NCI-H1694 treated with DMSO at 0.1 percent for 48 hours (cell line): Measurements from ENCODE around the gene BPIFB6.

Experiments used
- DNase-seq: peaks from one replicate; lab custom pipeline; 2025; lab: John Stamatoyannopoulos, UW

The BPIFB6 gene

DNA sequence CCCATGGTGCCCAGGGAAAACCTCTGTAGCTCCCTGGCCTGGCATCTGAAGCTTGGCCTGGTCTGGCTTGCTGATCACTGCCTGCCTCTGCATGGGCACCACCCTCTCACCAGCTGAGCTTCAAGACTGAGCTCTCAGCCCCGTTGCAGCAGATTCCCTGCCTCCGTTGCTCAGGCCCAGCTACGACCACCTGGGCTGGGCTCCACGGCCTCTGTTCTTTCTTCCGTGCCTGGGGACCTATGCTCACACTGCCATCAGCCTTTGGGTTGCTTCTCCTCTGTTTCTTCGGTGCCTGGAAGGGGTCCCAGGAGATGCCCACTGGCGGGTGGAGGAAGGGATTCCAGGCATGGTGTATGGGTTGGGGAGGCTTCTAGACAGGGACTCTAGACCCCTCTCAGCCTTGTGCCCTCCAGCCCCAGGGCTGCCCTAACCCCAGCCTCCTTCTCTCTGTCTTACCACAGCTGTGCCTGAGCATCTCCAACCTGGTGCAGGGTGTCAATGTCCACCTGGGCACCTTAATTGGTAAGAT is 14.8 kb upstream of the BPIFB6 start:
- DNase-seq, result no peak

DNA sequence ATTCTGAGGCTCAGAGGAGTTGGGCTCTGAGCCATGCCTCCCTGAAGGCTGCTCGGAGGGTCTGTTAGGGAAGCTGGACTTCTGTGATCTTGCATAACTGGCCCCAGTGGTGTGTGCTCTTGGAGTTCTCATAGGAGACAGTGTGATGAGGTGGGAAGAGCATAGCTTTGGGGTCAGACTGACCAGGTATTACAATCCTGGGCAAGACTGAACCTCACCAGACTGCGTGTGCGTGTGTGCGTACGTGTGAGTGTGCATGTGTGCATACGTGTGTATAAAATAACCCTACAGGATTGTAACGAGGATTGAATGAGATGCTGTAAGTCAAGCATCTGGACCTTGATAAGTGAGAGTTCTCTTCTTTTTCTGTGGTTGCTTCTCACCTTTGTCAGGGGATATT is 13.9 kb upstream of the BPIFB6 start:
- DNase-seq, result no peak

DNA sequence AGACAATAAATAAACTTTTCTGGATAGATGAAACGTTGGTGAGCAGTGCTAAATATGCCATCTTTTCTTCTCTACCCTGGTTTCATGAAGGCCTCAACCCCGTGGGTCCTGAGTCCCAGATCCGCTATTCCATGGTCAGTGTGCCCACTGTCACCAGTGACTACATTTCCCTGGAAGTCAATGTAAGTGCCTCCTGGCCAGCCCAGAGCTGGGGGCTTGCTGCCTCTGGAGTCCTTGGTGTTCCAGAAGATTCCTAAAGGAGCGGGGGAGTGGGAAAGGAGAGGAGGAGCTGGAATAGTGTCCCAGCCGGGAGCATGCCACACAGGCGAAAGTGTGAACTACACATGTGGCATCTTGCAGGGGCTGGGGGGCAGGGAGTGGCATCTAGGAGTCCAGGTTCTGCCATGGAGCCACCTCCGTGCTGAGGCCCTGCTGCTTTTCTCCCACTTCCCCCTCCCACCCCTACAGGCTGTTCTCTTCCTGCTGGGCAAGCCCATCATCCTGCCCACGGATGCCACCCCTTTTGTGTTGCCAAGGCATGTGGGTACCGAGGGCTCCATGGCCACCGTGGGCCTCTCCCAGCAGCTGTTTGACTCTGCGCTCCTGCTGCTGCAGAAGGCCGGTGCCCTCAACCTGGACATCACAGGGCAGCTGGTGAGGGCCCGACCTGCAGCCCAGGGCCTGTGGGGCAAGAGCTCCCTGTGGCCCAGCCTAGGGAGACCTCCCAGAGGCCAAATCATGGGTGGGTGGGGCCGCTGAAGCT is 13.1 kb upstream of the BPIFB6 start:
- no peak for DNase-seq

DNA sequence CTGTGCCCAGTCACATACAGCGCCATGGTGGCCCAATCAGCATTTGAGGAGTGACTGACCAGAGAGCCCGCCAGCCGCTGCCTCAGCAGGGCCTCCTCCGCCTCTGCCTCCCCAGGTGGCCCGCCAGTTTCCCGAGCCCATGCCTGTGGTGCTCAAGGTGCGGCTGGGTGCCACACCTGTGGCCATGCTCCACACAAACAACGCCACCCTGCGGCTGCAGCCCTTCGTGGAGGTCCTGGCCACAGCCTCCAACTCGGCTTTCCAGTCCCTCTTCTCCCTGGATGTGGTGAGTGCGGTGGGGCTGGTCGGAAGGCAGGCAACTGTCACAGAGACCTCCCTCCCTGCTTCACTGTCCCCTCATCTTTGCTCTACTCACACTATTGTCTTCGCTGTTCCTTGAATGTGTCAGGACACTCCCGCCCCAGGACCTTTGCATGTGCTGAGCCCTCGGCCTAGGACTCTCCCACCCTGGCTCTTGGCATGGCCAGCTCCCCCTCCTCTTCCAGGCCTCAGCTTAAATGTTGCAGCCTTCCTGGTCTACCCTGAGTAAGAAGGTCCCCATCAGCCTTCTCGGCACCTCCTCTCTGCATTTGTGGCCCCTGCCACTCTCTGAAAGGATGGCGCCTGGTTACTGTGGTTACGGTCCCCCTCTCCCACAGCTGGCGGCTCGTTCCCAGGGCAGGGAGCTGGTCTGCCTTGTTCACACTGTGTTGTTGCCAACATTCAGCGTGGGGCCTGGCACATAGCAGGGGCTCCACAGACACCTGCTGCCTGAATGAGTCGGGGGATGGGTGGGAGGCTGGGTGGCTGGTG is 11.8 kb upstream of the BPIFB6 start:
- DNase-seq, result no peak

DNA sequence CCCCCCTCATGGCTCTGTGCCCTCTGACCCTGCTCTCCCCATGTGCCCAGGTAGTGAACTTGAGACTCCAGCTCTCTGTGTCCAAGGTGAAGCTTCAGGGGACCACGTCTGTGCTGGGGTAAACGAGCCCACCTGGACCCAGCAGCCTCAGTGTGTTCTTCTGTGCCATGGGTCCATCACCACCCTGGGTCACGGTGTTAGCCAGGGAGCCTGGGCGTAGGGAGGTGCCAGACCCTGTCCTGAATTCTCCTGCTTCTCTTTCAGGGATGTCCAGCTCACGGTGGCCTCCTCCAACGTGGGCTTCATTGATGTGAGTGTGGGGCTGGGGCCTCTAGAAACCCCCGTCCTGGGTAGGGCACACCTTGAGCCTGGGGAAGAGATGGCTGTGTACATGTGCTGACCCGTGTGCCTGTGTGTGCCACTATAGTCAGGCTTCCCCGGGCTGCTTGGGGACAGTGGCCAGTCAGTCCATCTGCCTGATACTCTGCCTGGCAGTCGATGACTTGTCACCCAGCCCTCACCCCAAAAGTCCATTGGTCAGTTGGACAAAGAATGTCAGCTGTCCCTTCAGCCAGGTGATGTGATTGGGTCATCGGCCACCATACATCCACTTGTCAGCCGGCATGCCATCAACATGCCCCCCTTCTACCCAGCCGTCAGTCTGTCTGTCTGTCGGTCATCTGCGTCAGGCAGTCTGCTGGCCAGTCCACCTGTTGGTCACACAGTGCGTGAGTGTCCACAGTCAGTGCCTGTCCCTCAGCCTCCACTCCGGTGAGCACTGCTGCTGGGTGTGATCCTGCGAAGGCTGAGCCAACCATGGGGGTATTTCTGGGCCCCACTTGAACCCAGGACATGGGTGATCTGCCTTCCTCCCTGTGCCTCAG is 10.9 kb upstream of the BPIFB6 start:
- no peak for DNase-seq

DNA sequence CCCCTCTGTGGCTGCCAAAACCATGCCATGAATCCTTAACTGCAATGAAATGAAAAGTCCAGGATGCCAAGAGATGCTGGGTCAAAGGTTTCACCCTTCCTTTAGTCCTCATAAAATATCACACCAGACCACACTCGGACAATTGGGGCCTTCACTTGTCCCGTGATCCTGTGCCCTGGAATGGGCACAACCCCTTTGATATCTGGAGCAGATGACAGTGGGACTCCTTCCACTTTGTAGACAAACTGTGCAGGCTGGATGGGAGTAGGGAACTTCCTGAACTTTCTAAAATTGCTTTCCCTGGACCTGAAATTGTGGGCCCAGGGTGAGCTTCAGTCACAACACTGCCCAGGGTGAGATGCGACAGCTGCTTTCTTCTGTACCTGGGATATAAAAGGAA is 9.6 kb upstream of the BPIFB6 start:
- no peak for DNase-seq

DNA sequence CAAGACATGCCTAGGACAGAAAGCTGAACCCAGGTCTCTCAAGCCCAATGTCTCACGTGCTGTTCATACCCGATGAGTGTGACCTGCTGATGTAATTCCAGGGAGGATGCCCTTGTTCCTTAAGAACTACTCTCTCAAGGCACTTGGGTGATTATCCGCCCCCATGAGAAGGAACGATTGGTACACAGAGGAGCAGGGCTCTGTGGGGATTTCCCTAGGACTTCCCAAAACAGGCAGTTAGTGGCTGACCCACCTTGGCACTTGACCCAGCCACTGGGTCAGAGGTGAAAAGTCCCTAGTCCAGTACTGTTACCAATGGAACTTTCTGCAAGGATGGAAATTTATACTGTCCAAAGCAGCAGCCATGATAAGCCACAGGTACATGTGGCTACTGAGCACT is 9.2 kb upstream of the BPIFB6 start:
- DNase-seq, result no peak

DNA sequence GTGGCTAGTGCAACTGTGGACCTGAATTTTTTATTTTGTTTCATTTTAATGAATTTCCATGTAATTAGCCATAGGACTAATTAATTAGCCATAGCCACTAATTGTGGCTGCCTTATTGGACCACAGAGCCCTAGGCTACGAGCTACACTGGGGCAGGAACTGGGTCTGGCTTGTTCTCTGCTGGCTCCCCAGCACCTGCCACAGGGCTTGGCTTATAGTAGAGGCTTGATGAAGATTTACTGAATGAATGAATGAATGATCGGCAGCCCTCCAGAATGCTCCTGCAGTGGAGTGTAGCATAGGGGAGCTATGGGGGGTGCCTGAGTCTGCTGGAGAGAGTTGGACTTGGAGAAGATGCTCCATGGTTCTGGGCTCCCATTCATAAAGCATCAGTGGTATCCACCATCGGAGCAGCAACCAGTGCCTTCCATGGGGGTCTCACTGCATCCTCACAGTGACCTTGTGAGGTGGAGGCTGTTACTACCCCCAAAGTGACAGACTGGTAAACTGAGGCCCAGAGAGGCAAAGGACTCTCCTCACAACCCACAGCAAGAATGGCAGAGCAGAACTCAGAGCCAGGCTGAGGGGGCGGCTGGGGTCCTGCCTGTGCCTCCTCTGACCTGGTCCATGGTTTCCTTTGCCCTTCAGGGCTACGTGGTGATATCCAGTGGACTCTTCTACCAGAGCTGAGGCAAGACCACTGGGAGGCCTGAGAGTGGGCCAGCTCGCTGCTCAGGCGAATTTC is 8.6 kb upstream of the BPIFB6 start:
- no peak for DNase-seq

DNA sequence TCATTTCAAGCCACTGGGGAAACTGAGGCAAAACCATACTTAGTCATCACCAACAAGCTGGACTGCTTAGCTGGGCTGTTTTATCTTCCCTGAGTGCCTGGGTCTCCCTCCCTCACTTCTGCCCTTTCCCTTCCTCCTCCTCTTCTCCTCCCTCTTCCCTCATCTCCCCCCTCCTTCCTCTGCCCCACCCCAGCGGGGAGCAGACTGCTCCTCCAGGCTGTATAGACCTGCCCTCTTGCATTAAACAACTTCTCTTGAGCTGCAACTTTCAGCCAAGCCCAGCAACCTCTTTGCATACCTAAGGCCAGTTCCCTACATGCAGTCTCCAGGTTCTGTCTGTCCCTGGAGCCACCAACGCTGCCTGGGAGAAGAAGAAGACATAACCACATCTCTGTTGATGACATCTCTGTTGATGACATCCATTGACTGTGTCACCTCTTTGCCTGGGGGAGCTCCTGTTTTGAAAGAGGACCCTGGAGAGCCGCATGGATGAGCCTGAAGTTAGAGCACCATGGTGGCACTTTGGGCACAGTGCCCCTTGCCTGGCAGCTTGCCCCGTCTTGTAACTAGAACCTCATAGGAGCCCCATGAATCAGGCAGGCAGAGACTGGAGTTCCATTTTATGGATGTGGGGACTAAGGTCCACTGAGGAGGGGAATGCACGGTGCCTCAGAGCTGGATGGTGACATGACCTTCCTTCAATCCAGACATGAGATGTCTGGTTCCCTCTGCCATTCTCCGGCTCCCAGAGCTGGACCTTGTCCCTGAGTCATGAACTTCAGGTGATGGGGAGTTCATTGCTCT is 7.8 kb upstream of the BPIFB6 start:
- DNase-seq, result no peak

DNA sequence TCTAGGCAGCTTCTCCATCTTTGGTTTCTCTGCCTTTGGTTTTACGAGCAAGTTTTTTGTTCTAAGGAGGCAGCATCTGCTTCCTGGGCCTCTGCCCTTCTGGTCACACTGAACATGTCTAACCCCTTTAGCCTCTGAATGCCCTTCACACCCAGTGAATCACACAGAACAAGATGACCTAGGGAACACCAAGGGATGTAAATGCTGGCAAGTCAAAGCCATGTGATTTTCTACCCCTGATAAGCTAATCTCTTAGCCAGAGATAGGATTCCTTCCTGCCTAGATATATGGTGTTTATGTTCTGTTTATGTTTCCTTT is 7.2 kb upstream of the BPIFB6 start:
- DNase-seq, result no peak

DNA sequence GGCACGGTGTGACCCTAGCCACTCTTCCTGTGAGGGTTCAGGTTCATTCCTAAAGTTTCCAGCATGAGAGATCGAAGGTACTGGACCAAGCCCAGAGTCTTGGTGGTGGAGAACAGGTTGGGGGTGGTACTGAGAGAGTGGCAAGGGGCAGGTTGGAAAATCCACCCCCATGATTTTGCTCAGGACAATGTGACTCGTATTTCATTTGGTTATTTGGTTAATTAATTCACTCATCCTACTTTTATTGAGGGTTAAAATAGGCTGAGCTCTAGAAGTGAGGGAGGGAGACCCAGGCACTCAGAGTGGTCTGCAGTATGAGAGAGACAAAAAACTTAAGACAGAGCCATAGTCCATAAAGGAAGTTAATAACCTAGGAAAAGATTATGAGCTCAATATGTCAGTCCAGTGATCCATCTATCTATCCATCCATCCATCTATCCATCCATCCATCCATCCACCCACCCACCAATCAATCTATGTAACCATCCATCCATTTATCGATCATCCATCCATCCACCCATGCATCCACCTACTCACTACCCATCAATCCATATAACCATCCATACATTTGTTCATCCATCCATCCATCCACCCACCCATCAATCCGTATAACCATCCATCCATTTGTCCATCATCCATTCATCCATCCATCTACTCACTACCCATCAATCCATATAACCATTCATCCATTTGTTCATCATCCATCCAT is 6.7 kb upstream of the BPIFB6 start:
- DNase-seq, result no peak

DNA sequence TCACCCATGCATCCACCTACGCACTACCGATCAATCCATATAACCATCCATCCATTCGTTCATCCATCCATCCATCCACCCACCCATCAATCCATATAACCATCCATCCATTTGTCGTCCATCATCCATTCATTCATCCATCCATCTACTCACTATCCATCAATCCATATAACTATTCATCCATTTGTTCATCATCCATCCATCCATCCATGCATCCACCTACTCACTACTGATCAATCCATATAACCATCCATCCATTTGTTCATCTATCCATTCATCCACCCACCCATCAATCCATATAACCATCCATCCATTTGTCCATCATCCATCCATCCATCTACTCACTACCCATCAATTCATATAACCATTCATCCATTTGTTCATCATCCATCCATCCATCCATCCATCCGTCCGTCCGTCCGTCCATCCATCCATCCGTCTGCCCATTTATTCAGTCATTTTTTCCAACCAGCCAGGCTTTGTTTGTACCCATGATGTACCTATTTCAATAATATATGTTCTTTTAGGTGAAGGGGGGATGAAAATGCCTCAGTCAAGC is 6.1 kb upstream of the BPIFB6 start:
- DNase-seq, result no peak

DNA sequence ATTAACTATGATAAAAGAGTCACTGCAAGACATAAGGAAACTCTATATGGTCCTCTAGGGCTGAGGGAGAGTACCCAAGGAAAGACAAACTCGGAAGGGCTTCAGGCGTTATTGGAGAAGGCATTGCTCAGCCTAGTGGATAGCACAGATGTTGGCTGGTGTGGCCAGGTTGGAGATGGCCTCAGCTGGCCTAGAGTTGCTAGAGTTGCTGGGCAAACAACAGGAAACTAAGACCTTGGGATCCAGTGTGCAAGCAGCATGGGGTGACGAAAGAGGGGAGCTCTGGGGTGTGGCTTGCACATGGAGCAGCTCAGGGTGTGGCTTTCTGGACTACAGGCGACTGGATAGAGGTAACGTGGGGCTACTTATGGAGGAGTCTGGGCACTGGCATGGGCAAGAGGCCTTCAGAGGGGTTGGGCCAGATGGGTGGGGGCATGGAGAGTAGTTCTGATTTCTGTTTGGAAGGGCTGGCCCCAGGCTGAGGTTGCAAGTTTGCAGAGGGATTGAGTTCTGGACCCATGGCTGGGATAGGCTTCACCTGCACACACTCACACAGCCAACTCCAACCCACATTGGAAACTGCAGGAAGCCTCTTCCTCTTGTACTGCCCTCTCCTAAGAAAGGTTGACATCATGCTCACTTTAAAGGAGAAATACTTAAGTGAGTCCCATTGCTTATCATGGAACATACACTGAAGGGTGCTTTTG is 5.2 kb upstream of the BPIFB6 start:
- DNase-seq, result no peak

DNA sequence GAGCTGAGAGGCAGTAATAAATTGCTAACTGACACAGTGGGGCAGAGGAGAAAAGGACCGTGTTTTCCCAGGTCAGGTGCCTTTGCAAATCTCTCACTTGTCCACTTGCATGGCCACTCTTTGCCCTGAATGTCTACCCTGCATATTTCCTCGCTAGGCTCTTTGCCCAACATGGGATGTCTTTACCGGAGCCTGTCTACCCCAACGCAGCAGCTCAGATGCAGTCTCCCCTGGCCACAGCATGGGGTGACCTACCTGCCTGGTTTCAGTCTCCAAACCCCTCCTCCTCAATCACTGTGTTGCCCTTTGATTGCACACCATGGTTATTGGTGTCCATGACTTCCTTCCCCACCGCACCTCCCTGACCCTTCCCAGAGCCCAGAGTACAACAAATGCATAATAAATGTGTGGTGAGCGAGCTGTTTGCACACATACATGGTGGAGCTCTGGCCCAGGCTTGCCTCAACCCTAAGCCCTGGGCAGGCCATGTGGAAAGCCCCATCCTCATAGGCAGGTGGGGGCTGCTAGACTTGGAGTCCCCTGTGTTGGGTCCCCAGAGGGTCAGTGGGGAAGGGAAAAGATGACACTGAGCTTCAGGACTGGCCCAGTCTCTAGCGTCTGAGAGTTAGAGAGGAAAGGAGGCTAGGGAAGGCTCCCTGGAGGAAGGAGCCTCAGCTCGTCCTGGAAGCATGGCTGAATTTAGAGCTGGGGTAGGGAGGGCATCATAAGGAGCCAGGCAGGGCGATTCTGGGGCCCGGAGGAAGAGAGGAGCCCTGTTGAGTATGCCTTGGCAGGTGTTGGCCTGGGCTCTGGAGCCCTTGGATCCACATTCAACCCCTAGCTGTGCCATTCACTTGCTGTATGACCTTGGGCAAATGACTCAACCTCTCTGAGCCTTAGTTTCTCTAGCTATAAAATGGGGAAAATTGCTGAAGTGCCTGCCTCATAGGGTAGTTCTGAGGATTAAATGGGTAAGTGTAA is 4.4 kb upstream of the BPIFB6 start:
- no peak for DNase-seq

DNA sequence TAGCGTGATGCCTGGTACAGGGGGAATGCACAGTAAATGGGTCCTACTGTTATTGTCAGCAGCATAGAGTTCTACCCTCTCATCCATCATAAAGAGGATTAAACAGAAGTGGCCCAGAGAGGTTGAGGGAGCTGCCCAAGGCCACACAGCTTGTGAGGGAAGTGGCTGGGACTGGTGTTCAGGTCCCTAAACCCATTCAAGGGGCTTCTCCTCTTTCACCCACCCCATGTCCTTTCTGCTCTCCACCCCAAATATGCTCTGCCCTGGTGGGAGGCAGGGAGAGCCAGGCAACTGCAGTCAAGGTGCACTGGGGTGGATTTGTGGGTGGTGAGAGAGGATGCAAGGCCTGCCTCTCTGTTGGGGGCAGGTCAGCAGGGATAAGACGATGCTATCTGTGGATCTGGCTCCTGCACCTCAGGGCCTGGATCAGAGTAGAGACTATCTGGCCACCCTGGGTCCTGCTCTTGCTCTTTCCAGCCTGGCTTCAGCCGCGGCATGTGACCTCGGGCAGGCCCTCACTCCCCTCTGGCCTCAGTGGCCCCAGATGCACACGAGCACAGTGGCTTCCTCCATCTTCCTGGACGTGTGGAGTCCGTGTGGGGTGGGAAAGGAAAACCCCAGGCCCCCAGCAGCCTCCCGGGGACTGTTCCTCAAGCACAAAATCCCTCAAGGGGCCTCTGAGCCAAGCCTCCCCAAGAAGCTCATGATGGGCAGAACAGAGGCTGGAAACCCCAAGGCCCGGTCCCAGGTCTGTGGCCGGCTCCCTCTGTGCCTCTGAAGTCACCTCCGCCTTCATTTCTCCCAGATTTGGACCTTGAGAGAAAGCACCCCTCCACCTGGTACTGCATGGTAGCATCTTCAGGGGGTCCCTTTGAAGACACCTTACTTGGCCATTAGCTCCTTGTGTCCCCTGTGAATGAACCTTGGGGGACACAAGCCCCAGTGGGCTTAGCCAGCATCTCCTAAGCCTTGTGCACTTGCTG is 3.4 kb upstream of the BPIFB6 start:
- no peak for DNase-seq

DNA sequence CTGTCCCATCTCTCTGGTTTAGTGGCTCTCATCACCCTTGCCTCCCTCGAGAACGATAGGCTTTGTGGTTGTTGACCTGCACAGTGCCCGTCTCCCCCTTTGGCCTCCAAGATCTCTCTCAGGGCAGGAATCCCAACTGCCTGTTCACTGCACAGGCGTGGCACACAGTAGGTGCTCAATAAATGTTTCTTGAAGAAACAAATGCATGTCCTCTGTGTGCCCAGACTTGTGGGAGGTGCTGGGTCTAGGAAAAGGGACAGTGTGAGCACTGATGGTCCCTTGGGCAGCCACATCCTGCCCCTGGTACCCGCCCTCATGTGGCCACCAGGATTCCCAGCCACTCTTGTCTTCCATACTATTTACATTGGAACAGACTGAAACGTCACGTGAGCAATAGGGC is 2.6 kb upstream of the BPIFB6 start:
- DNase-seq, result no peak

DNA sequence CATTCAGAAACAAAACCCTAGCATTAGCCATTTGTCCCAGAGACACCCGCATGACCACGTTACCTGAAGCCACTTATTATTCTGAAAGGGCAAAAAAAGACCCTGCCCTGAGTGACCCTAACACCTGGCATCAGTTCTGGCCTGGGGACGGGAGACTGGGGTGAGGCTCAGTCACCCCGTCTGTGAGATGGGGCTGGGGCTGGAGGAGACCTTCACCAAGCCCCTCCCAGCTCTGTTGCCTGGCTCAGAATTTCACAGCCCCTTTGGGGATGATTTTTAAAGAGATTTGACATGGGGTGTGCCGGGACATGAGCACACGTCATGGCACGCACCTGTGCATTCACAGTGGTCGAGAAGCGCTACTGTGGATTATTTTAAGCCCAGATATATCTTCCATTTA is 1.4 kb upstream of the BPIFB6 start:
- no peak for DNase-seq
